HepG2 (cell line): ENCODE results near the gene VAT1L. TPM values are rescaled to one million over a fixed set of nuclear protein-coding genes. Genes with fewer than 3 reads are reported as not detected.

ENCODE experiments used
- ATAC-seq: fragments of 200-7000 bp; cut with Tn5 transposase; 3 replicates; pipeline ENCODE4 v1.9.1; 2020; ENCODE audit warnings: mild to moderate bottlenecking, moderate library complexity
- BruUV-seq: library from RNA; stranded (reverse); fragments of 400-500 nt; replicated peaks from 2 replicates; lab custom pipeline; 2021; lab: Mats Ljungman, UMichigan
- CTCF ChIA-PET: fragments of 300-600 bp; formaldehyde crosslinking; extraction: SDS; loops from one replicate; lab custom pipeline; 2021; ENCODE audit warnings: low total read pairs, inconsistent platforms, low intra/inter-chr PET ratio; lab: Yijun Ruan, JAX
- POLR2A ChIA-PET: fragments of 350-600 bp; sonication (Branson Sonifier 250); formaldehyde crosslinking; loops from one replicate; lab custom pipeline; 2020; ENCODE audit warnings: antibody characterized with exemption, inconsistent platforms; lab: Yijun Ruan, JAX
- DNase-seq: peaks from one replicate; pipeline ENCODE4 v3.0.0-alpha.2; 2015; ENCODE audit warnings: low spot score
- FAIRE-seq: peaks from 3 replicates; lab custom pipeline; 2011; peaks lifted over from hg19 to GRCh38; lab: Jason Lieb, UNC
- H2AFZ ChIP-seq: one replicate; pipeline ENCODE4 v1.6.1; 2011; ENCODE audit warnings: low read length, inconsistent platforms
- H3K27ac ChIP-seq: fragments of 300-600 bp; 3 replicates; pipeline ENCODE4 v1.8.0; 2011; ENCODE audit warnings: mixed run types, mild to moderate bottlenecking, mixed read lengths, low read length, inconsistent platforms; ENCODE audit not compliant: insufficient read depth; ENCODE audit errors: extremely low read length
- H3K27me3 ChIP-seq, 2 experiments: fragments of 200-600 bp in 1 of 2; 2 replicates in 1 of 2; 3 replicates in 1 of 2; pipeline versions ENCODE4 v1.6.0 to v1.8.0; 2011; ENCODE audit warnings: low read length in 2 of 2, mild to moderate bottlenecking in 2 of 2, moderate library complexity in 2 of 2, inconsistent platforms in 1 of 2; ENCODE audit not compliant: insufficient read depth in 2 of 2, control insufficient read depth in 1 of 2
- H3K36me3 ChIP-seq, 2 experiments: fragments of 200-600 bp in 1 of 2; replicated peaks in 1 of 2; 2 replicates in 1 of 2; 3 replicates in 1 of 2; pipeline versions ENCODE4 v1.5.1 to v1.8.0; 2011; ENCODE audit warnings: low read length in 2 of 2, inconsistent platforms in 1 of 2; ENCODE audit not compliant: insufficient read depth in 2 of 2, control insufficient read depth in 1 of 2
- H3K4me1 ChIP-seq: 2 replicates; pipeline ENCODE4 v1.5.1; 2012; ENCODE audit warnings: low read length, inconsistent platforms; ENCODE audit not compliant: insufficient read depth
- H3K4me2 ChIP-seq: 2 replicates; pipeline ENCODE4 v1.6.0; 2011; ENCODE audit warnings: low read depth, low read length, inconsistent platforms
- H3K4me3 ChIP-seq, 3 experiments: fragments of 200-600 bp in 1 of 3; sonication (generic), shearing (Covaris generic) in 1 of 3; replicated peaks in 1 of 3; 2 replicates each; pipeline ENCODE4 v1.5.1; 2011 to 2016; ENCODE audit warnings: low read length in 3 of 3, inconsistent platforms in 2 of 3, low read depth in 2 of 3, mild to moderate bottlenecking in 2 of 3, control low read depth in 1 of 3, mixed read lengths in 1 of 3; ENCODE audit not compliant: insufficient read depth in 1 of 3
- H3K79me2 ChIP-seq: one replicate; pipeline ENCODE4 v1.6.1; 2011; ENCODE audit warnings: low read length, inconsistent platforms; ENCODE audit not compliant: insufficient read depth
- H3K9ac ChIP-seq: 2 replicates; pipeline ENCODE4 v1.6.0; 2011; ENCODE audit warnings: mild to moderate bottlenecking, low read depth, low read length, inconsistent platforms; ENCODE audit not compliant: insufficient read depth
- H3K9me3 ChIP-seq: 2 replicates; pipeline ENCODE4 v1.5.1; 2012; ENCODE audit warnings: mild to moderate bottlenecking, low read length
- H4K20me1 ChIP-seq: 2 replicates; pipeline ENCODE4 v1.6.0; 2011; ENCODE audit warnings: inconsistent platforms, mild to moderate bottlenecking, low read length, moderate library complexity; ENCODE audit not compliant: insufficient read depth
- ATAD3A ChIP-seq: sonication (generic); formaldehyde crosslinking; IDR thresholded peaks from 2 replicates; pipeline ENCODE4 v1.4.0; 2020; ENCODE audit warnings: missing genetic modification reagents
- ATF7-NPFF ChIP-seq: sonication (generic); formaldehyde crosslinking; IDR thresholded peaks from 2 replicates; pipeline ENCODE4 v1.8.1; 2023; ENCODE audit warnings: mild to moderate bottlenecking, low read depth, missing genetic modification reagents, moderate library complexity
- FOXK2 ChIP-seq: fragments of 450-650 bp; IDR thresholded peaks from 2 replicates; pipeline ENCODE4 v1.6.1; 2016
- KAT7 ChIP-seq: IDR thresholded peaks from 2 replicates; pipeline ENCODE4 v1.6.1; 2018; ENCODE audit warnings: borderline replicate concordance, missing compliant biosample characterization
- MTF2 ChIP-seq: sonication (generic); formaldehyde crosslinking; IDR thresholded peaks from 2 replicates; pipeline ENCODE4 v1.5.0; 2020; ENCODE audit warnings: missing genetic modification reagents, borderline replicate concordance
- PLRG1 ChIP-seq: fragments of 450-650 bp; conservative IDR thresholded peaks from 2 replicates; pipeline ENCODE4 v1.6.1; 2016
- RXRA ChIP-seq: sonication (generic); formaldehyde crosslinking; IDR thresholded peaks from 2 replicates; pipeline ENCODE4 v1.5.1; 2020; ENCODE audit warnings: missing genetic modification reagents
- SKI ChIP-seq: fragments of 450-650 bp; IDR thresholded peaks from one replicate; pipeline ENCODE4 v1.6.1; 2018; ENCODE audit warnings: mild to moderate bottlenecking; ENCODE audit not compliant: partially characterized antibody
- YEATS4 ChIP-seq: sonication (generic); formaldehyde crosslinking; IDR thresholded peaks from 2 replicates; pipeline ENCODE4 v1.4.0; 2020; ENCODE audit warnings: missing genetic modification reagents, borderline replicate concordance
- ZNF446 ChIP-seq: sonication (generic); formaldehyde crosslinking; IDR thresholded peaks from 2 replicates; pipeline ENCODE4 v1.5.0; 2020; ENCODE audit warnings: mild to moderate bottlenecking, missing genetic modification reagents
- ZSCAN25 ChIP-seq: sonication (generic); formaldehyde crosslinking; IDR thresholded peaks from 2 replicates; pipeline ENCODE4 v1.8.0; 2022; ENCODE audit warnings: mild to moderate bottlenecking, missing genetic modification reagents
- WGBS: methylation state at CpG from one replicate; pipeline ENCODE4 v1.1.6; 2017; ENCODE audit warnings: low lambda C conversion rate; 5-methylcytosine and 5-hydroxymethylcytosine counted together
- in situ Hi-C: cut with HindIII; loops from 2 replicates; pipeline ENCODE4 v1.10.0; 2017; ENCODE audit warnings: low pct_unique_long_range_greater_than_20kb; ENCODE audit not compliant: extremely low pct_ligation_motif_present
- intact Hi-C: fragments of 100-400 bp; cut with micrococcal nuclease; formaldehyde crosslinking; loops from one replicate; pipeline ENCODE4 v1.10.0; 2022; ENCODE audit not compliant: unreplicated experiment
- polyA plus RNA-seq, 8 experiments: library from polyadenylated mRNA; depleted of rRNA in 3 of 8; stranded (reverse) in 7 of 8; unstranded in 1 of 8; fragments of >200 nt; fragmentation: Illumina TruSeq in 4 of 8; extraction: Trizol in 4 of 8; gene quantifications; 2 replicates each; pipeline versions ENCODE4 v1.2.1 to v1.2.3, GENCODE V29; 2011 to 2016; ENCODE audit warnings: low read depth in 4 of 8, missing spikeins in 1 of 8, mixed read lengths in 1 of 8; ENCODE audit not compliant: insufficient read depth in 1 of 8
- total RNA-seq, 5 experiments: library from RNA; depleted of rRNA; stranded (reverse); fragments of >200 nt; fragmentation: Illumina TruSeq; extraction: Trizol; gene quantifications; 2 replicates each; pipeline ENCODE4 v1.2.3, GENCODE V29; 2016; ENCODE audit warnings: low read depth in 1 of 5
- TF ChIP-seq, protein P1 (sequence below), 2 experiments: sonication (generic) in 1 of 2; formaldehyde crosslinking in 1 of 2; IDR thresholded peaks; 2 replicates each; pipeline versions ENCODE4 v1.6.1 to v1.9.0; 2014 to 2022; ENCODE audit warnings: antibody characterized with exemption in 1 of 2, borderline replicate concordance in 1 of 2, inconsistent platforms in 1 of 2, low read depth in 1 of 2, missing genetic modification reagents in 1 of 2
- TF ChIP-seq, protein P2 (sequence below): sonication (generic); formaldehyde crosslinking; IDR thresholded peaks from 2 replicates; pipeline ENCODE4 v1.4.0; 2020; ENCODE audit warnings: mild to moderate bottlenecking, missing genetic modification reagents
- TF ChIP-seq, protein P3 (sequence below): sonication (generic); formaldehyde crosslinking; IDR thresholded peaks from 2 replicates; pipeline ENCODE4 v1.4.0; 2020; ENCODE audit warnings: missing genetic modification reagents, borderline replicate concordance

The VAT1L gene
- total and polyA plus RNA-seq, 2 of the 13 experiments (the other 11 are each of a cell fraction or from before 2014, with no cell fraction given), result not detected

DNA sequence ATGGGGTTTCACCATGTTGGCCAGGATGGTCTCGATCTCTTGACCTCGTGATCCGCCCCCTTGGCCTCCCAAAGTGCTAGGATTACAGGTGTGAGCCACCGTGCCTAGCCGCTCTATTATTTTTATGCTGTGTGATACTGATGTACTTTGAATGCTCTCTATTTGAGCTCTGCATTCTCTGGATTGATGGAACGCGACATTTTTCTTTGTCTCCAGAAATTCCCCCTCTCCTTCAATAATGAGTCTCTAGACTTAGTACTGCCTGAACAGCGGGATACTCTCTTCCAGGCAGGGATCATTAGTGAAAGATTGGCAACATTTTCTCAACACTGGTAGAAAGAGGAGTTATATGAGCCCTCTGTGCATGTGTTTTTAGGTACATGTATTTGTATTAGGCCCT, 140.6 kb downstream of the VAT1L start:
- no TSS peak for BruUV-seq
- H3K27ac ChIP-seq, result no peak overlapping the region
- in situ Hi-C loops (no loop called here), intact Hi-C loops (no loop called here)
- no peaks in the 10 kb centered on the region for H3K79me2 ChIP-seq
- POLR2A ChIA-PET, result no interaction called here
- no peaks in the 10 kb centered on the region for H3K36me3 ChIP-seq
- no peaks in the 10 kb centered on the region for H3K4me1 ChIP-seq
- H3K4me2 ChIP-seq, result no peak overlapping the region
- no peak for FAIRE-seq
- H4K20me1 ChIP-seq, result no peaks in the 10 kb centered on the region
- H3K4me3 ChIP-seq, result no peak overlapping the region
- TF ChIP-seq PLRG1 (no peak), ATF7-NPFF (no peak), ZSCAN25 (CRISPR knock-in tag) (no peak), ZNF446 (CRISPR knock-in tag) (no peak), RXRA (CRISPR knock-in tag) (no peak), FOXK2 (no peak), KAT7 (no peak), SKI (no peak), YEATS4 (no peak), MTF2 (CRISPR knock-in tag) (no peak), ATAD3A (CRISPR knock-in tag) (no peak)
- TF ChIP-seq, protein P1, sequence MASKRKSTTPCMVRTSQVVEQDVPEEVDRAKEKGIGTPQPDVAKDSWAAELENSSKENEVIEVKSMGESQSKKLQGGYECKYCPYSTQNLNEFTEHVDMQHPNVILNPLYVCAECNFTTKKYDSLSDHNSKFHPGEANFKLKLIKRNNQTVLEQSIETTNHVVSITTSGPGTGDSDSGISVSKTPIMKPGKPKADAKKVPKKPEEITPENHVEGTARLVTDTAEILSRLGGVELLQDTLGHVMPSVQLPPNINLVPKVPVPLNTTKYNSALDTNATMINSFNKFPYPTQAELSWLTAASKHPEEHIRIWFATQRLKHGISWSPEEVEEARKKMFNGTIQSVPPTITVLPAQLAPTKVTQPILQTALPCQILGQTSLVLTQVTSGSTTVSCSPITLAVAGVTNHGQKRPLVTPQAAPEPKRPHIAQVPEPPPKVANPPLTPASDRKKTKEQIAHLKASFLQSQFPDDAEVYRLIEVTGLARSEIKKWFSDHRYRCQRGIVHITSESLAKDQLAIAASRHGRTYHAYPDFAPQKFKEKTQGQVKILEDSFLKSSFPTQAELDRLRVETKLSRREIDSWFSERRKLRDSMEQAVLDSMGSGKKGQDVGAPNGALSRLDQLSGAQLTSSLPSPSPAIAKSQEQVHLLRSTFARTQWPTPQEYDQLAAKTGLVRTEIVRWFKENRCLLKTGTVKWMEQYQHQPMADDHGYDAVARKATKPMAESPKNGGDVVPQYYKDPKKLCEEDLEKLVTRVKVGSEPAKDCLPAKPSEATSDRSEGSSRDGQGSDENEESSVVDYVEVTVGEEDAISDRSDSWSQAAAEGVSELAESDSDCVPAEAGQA (IDR thresholded peaks at IDR 0.05; ENCODE audit: low read depth), result no peak
- TF ChIP-seq, protein P1 (CRISPR knock-in tag; IDR thresholded peaks at IDR 0.05; ENCODE audit: borderline replicate concordance), result no peak
- TF ChIP-seq, protein P2, sequence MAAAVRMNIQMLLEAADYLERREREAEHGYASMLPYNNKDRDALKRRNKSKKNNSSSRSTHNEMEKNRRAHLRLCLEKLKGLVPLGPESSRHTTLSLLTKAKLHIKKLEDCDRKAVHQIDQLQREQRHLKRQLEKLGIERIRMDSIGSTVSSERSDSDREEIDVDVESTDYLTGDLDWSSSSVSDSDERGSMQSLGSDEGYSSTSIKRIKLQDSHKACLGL (CRISPR knock-in tag), result no peak
- TF ChIP-seq, protein P3, sequence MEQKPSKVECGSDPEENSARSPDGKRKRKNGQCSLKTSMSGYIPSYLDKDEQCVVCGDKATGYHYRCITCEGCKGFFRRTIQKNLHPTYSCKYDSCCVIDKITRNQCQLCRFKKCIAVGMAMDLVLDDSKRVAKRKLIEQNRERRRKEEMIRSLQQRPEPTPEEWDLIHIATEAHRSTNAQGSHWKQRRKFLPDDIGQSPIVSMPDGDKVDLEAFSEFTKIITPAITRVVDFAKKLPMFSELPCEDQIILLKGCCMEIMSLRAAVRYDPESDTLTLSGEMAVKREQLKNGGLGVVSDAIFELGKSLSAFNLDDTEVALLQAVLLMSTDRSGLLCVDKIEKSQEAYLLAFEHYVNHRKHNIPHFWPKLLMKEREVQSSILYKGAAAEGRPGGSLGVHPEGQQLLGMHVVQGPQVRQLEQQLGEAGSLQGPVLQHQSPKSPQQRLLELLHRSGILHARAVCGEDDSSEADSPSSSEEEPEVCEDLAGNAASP, result no peak
- CTCF ChIA-PET, result no interaction called here
- peaks cover 0 to 10% of the 10 kb centered on the region in 2 experiments; a peak in 1 of 5 replicates for H3K27me3 ChIP-seq
- H2AFZ ChIP-seq, result no peak overlapping the region
- ATAC-seq, result no peak
- 49% methylated on average over 6 of the region's 8 CpGs for WGBS
- no peak overlapping the region for H3K9ac ChIP-seq
- DNase-seq, result no peak
- H3K9me3 ChIP-seq, result no peaks in the 10 kb centered on the region
